Choroid plexus epithelial cell (primary cell): ENCODE data around the gene NUP133.
"Not testable (repeated sequence)": the region's sequence is repeated elsewhere in the genome, so short reads cannot be mapped to it uniquely, and the experiment has no call there.

Experiments used
- DNase-seq: peaks from one replicate; pipeline ENCODE4 v3.0.0-alpha.2; 2010; ENCODE audit warnings: low read depth
- H3K4me3 ChIP-seq: 2 replicates; pipeline ENCODE4 v1.5.1; 2011; ENCODE audit warnings: low read depth, mild to moderate bottlenecking, control low read depth, low read length, moderate library complexity
- CTCF ChIP-seq: conservative IDR thresholded peaks from 2 replicates; pipeline ENCODE4 v1.5.1; 2011; ENCODE audit warnings: low read depth, mild to moderate bottlenecking, control low read depth, inconsistent platforms, low read length, moderate library complexity

Gene NUP133

GRCh38 chr1:229409616-229410369 is 98.3 kb downstream of the NUP133 start:
- H3K4me3 ChIP-seq: no peak overlapping the region
- TF ChIP-seq CTCF: no peak
- no peak for DNase-seq

GRCh38 chr1:229408458-229409037 is 99.6 kb downstream of the NUP133 start:
- no peak for DNase-seq
- TF ChIP-seq CTCF: no peak
- no peak overlapping the region for H3K4me3 ChIP-seq

GRCh38 chr1:229407206-229408026 is 100.7 kb downstream of the NUP133 start:
- DNase-seq: no peak
- no peak for TF ChIP-seq CTCF
- H3K4me3 ChIP-seq: no peak overlapping the region

- H3K4me3 ChIP-seq: no peak overlapping the region
- no peak for TF ChIP-seq CTCF
- no peak for DNase-seq
Measured at GRCh38 chr1:229406798-229407197, 101.3 kb downstream of the NUP133 start.

GRCh38 chr1:229403573-229403972 is 104.6 kb downstream of the NUP133 start:
- TF ChIP-seq CTCF: no peak
- no peak overlapping the region for H3K4me3 ChIP-seq
- DNase-seq: no peak

GRCh38 chr1:229402993-229403392 is 105.1 kb downstream of the NUP133 start:
- DNase-seq: no peak
- TF ChIP-seq CTCF: no peak
- H3K4me3 ChIP-seq: no peak overlapping the region

GRCh38 chr1:229402329-229402728 is 105.8 kb downstream of the NUP133 start:
- not testable (repeated sequence) for DNase-seq, H3K4me3 ChIP-seq
